HG03432 (cell line): ENCODE data around the gene TMTC4.
"Not testable (repeated sequence)": the region's sequence is repeated elsewhere in the genome, so short reads cannot be mapped to it uniquely, and the experiment has no call there.

ENCODE experiments used
- ATAC-seq: cut with Tn5 transposase; IDR thresholded peaks from one replicate; pipeline ENCODE4 v1.9.1; 2021; ENCODE audit warnings: mild to moderate bottlenecking, moderate library complexity; ENCODE audit not compliant: unreplicated experiment

Gene TMTC4

DNA sequence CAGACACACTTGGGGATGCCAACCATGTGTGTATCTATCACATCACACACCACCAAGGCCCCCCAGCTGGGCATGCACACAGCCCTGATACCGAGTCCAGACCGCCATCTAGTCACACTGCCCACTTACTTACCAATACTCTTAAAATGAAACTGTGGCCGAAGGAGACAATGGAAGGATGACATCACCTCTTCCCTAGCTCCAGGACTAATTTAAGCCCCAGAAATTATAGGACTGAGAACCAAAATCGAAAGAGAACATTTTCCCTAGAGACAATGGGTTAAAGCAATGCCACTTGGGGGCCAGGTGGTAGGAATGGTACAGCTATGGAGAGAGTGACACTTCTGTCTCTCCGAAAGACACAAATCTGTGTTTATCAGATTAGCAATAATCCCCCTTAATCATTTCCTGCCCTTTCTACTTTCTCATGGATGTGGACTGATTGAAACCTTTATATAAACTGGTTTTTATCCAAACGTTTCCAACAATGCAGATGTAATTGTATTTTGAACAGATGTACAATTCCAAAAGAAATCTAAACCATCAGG is 85.3 kb downstream of the TMTC4 start:
- no peak for ATAC-seq

DNA sequence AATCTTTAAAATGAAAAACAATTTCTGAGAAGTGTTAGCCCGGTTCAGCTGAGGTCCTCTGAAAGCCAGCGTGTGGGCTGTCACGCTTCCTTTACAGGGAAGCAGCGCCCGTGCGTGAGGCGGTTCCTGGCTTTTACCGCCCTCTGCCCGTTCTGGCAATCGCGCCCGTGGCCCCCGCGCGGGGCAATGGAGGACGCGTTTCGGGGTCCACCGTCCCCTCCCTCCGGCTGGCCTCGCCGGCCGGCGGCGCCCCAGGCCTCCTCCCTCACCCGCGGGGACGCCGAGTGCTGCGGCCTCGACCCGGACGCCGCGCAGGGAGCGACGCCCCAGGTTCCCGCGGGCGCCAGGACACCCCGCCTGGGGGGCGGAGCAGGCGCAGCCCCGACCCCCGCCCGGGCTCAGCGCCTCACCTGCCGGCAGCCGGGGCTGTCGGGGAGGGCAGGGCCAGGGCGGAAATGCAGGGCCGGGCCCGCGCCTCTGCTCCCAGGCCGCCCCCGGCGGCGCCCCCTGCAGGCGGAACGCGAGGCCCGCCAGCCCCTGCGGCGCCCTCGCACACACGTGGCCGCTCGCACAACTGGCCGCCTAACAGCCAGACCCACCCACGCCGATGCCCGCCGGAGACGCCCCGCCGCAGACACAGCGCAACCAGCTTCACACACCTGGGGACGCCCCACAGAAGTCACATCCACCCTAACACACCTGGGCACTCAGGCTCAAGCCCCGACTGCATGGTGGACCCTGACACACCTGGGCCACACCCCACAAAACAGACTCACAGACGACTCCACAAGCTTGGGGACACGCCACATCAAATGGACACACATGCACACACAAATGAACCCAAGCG is 86.0 kb downstream of the TMTC4 start, which contains the start of gene GGACT:
TSS of gene GGACT (minus strand) at position 459 of the 847 bp plus-strand sequence. CDS start 56,198 bp downstream, outside the sequence.
- peak; percentile 98 for ATAC-seq

- no peak for ATAC-seq
These were observed 89.7 kb downstream of the TMTC4 start for GRCh38 chr13:100584896-100585295.

- ATAC-seq = no peak
These were observed 93.1 kb downstream of the TMTC4 start for GRCh38 chr13:100581504-100581903.

- no peak for ATAC-seq
These were observed 93.6 kb downstream of the TMTC4 start for GRCh38 chr13:100581030-100581429.

DNA sequence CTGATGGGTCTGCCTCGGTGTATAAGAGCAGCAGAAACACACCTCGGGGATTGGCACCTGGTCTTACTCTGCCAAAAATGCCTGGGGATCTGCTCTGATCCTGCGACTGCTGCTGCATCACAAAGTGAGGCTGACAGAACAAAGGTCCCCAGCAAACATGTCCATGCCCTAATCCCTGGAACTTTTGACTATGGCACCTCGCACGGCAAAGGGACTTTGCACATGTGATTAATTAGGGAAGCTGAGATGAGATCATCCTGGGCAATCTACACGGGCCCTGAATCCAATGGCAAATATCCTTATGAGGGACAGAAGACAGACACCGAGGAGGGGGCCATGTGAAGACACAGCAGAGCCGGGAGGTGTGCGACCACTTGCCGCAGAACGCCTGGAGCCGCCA is 94.5 kb downstream of the TMTC4 start:
- no peak for ATAC-seq

DNA sequence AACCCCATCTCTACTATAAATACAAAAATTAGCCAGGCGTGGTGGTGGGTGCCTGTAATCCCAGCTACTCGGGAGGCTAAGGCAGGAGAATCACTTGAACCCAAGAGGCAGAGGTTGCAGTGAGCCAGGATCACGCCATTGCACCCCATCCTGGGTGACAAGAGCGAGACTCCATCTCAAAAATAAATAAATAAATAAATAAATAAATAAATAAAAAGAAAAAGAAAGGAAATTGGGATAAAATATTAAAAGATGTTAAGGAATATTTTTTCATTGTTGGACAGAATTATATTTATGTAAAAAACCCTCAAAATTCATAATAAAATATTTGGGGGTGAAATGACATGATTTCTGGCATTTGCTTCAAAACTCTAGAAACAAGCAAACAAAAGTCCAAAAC is 97.4 kb downstream of the TMTC4 start:
- not testable (repeated sequence) for ATAC-seq

- peak; percentile 99 for ATAC-seq
These were observed 101.5 kb downstream of the TMTC4 start for GRCh38 chr13:100573121-100573520.

DNA sequence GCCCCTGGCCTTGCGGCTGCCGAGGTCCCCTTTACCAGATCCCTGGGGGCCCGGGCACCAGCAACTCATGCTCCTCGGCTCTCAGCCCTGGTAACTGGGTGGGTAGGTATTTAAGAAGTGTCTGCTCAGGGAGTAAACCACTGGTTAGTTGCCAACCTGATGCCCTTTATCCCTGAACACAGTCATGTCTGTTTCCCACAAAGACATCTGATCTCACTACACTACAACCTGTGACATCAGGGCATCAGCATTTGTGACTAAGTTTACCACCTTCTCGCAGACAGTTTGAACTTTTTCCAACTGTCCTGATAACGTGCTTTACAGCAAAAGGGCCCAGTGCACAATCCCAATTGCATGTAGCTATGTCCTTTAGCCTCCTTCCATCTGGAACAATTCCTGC is 108.1 kb downstream of the TMTC4 start:
- no peak for ATAC-seq

DNA sequence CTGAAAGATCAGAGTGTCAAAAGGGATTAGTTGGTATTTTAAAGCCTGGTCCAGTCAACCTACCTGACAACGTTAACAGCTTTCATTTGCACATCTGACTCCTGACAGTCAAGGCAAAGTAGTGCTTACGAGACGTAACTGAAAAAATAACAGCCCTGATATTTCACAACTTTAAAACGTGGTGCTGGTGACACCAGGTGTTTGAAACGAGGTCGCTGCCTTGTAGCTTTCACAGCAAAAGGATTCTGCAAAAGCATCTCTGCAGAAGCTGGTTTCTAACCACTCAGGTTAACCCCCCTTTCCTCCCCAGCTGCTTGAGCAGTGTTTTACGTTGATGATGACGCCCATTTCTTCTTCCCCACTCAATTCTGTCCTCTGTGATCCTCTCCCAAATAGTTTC is 109.3 kb downstream of the TMTC4 start:
- ATAC-seq = no peak

DNA sequence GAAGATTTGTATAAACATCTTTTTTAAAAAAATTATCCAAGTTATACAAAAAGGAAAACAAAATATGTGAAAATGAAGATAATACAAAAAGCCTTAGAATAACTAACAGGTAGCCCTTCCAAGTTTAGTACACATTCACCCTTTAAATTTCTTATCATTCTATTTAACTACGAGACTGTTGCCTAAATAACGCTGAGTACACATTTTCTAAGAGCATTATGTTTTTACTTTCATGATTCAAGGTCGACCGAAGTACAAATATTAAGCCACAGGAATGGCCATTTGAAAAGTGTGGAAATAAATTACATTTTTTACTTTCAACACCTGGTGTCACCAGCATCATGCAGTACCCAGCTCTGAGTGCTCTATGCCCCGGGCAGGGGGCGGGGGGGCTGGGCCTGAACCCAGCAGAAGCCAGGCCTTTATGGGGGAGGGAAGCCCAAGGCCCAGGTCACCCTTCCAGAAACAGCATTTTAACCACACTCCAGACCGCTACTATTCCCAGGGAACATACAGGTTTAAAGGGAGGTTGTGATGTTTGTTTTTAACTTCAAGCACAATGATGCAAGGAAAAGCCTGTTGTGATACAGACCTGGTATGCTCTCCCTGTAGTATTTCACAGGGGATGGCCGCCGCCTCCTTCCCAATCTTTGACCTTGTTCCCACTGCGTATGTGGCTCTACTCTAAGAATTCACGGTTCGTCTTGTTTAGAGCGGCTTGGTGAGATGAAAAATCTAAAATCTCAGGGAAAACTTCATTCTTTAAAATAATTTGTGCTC is 110.0 kb downstream of the TMTC4 start:
- no peak for ATAC-seq

DNA sequence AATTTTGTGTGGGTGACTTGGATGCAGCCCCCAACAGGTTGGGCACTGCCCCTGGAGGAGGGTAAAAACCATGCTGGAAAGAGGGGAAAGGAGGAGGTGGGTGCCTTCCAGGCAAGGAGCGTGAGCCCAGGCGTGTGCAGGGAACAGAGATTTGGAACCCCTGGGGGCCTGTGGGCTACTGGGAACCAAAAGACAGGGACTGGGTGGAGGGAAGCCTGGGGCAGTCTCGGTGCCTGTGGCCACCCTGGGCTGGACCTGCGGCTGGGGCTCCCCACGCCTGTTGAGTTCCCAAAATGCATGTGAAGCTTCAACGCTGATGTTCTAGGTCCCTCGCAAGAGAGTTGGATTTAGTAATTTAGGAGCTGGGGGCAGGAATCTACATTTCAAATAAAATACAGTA is 110.8 kb downstream of the TMTC4 start:
- no peak for ATAC-seq

- no peak for ATAC-seq
These were observed 112.9 kb downstream of the TMTC4 start for GRCh38 chr13:100561599-100562204.

- no peak for ATAC-seq
These were observed 113.5 kb downstream of the TMTC4 start for GRCh38 chr13:100561158-100561499.

GRCh38 chr13:100560498-100561157 is 114.0 kb downstream of the TMTC4 start:
- ATAC-seq = no peak

GRCh38 chr13:100559886-100560285 is 114.7 kb downstream of the TMTC4 start:
- no peak for ATAC-seq
